HEK293 (cell line): ENCODE measurements around the gene LRRC4C.

ENCODE experiments used
- CTCF ChIA-PET: fragments of 350-600 bp; formaldehyde crosslinking; extraction: SDS; loops from one replicate; lab custom pipeline; 2021; ENCODE audit warnings: antibody characterized with exemption; lab: Yijun Ruan, JAX
- POLR2A ChIA-PET: fragments of 300-600 bp; formaldehyde crosslinking; extraction: SDS; loops from one replicate; lab custom pipeline; 2020; ENCODE audit warnings: antibody characterized with exemption, inconsistent platforms; lab: Yijun Ruan, JAX
- H3K27ac ChIP-seq: fragments of 200-500 bp; sonication (Bioruptor generic); 2 replicates; pipeline ENCODE4 v1.5.1; 2014; ENCODE audit warnings: low read depth, low read length, control low read depth, inconsistent platforms; ENCODE audit errors: extremely low read depth
- H3K36me3 ChIP-seq, 2 experiments: fragments of 200-500 bp in 1 of 2; sonication (Bioruptor generic) in 1 of 2; 1 replicate in 1 of 2; 2 replicates in 1 of 2; pipeline ENCODE4 v1.5.1; 2014 to 2017; ENCODE audit warnings: inconsistent platforms in 2 of 2, low read length in 2 of 2; ENCODE audit not compliant: control insufficient read depth in 2 of 2, insufficient read depth in 1 of 2
- H3K4me1 ChIP-seq: fragments of 200-500 bp; sonication (Bioruptor generic); 2 replicates; pipeline ENCODE4 v1.5.1; 2014; ENCODE audit warnings: mild to moderate bottlenecking, low read length, inconsistent platforms; ENCODE audit not compliant: control insufficient read depth, insufficient read depth
- H3K4me3 ChIP-seq: 2 replicates; pipeline ENCODE4 v1.5.1; 2011; ENCODE audit warnings: low read depth, mild to moderate bottlenecking, control low read depth, low read length, moderate library complexity
- H3K9me3 ChIP-seq: fragments of 200-500 bp; sonication (Bioruptor generic); 2 replicates; pipeline ENCODE4 v1.5.1; 2014; ENCODE audit warnings: low read depth, low read length, inconsistent platforms; ENCODE audit not compliant: control insufficient read depth, insufficient read depth
- BCL11A ChIP-seq: fragments of 450-650 bp; formaldehyde crosslinking; IDR thresholded peaks from 2 replicates; pipeline ENCODE4 v1.5.1; 2016; ENCODE audit warnings: low read depth, missing biosample characterization, missing genetic modification characterization
- HOXC10 ChIP-seq: sonication (generic); formaldehyde crosslinking; IDR thresholded peaks from 2 replicates; pipeline ENCODE4 v1.8.1; 2023; ENCODE audit warnings: mild to moderate bottlenecking, missing genetic modification reagents
- SCRT1 ChIP-seq: fragments of 450-650 bp; formaldehyde crosslinking; IDR thresholded peaks from 2 replicates; pipeline ENCODE4 v1.5.1; 2016; ENCODE audit warnings: missing biosample characterization, missing genetic modification characterization, borderline replicate concordance
- TRIM28 ChIP-seq: IDR thresholded peaks from 2 replicates; pipeline ENCODE4 v1.6.1; 2011; ENCODE audit warnings: low read length, control low read depth, borderline replicate concordance
- ZBTB17 ChIP-seq: fragments of 450-650 bp; formaldehyde crosslinking; IDR thresholded peaks from 2 replicates; pipeline ENCODE4 v1.5.1; 2016; ENCODE audit warnings: missing biosample characterization, missing genetic modification characterization
- ZNF10 ChIP-seq: fragments of 450-650 bp; formaldehyde crosslinking; IDR thresholded peaks from 2 replicates; pipeline ENCODE4 v1.5.1; 2017; ENCODE audit warnings: missing biosample characterization, missing genetic modification characterization
- ZNF138 ChIP-seq: fragments of 450-650 bp; formaldehyde crosslinking; IDR thresholded peaks from 2 replicates; pipeline ENCODE4 v1.5.1; 2016; ENCODE audit warnings: missing biosample characterization, missing genetic modification characterization, borderline replicate concordance
- ZNF146 ChIP-seq: fragments of 450-650 bp; formaldehyde crosslinking; IDR thresholded peaks from 2 replicates; pipeline ENCODE4 v1.5.1; 2016; ENCODE audit warnings: missing biosample characterization, missing genetic modification characterization
- ZNF184 ChIP-seq: fragments of 450-650 bp; IDR thresholded peaks from 2 replicates; pipeline ENCODE4 v1.5.1; 2018; ENCODE audit warnings: missing biosample characterization, mild to moderate bottlenecking, missing genetic modification characterization
- ZNF24 ChIP-seq: fragments of 450-650 bp; formaldehyde crosslinking; IDR thresholded peaks from 2 replicates; pipeline ENCODE4 v1.5.1; 2016; ENCODE audit warnings: missing biosample characterization, missing genetic modification characterization
- ZNF266 ChIP-seq: fragments of 450-650 bp; formaldehyde crosslinking; IDR thresholded peaks from 2 replicates; pipeline ENCODE4 v1.5.1; 2016; ENCODE audit warnings: missing biosample characterization, missing genetic modification characterization, low read depth
- ZNF280C ChIP-seq: fragments of 450-650 bp; formaldehyde crosslinking; IDR thresholded peaks from 2 replicates; pipeline ENCODE4 v1.5.1; 2016; ENCODE audit warnings: missing biosample characterization, missing genetic modification characterization
- ZNF302 ChIP-seq: fragments of 450-650 bp; formaldehyde crosslinking; IDR thresholded peaks from 2 replicates; pipeline ENCODE4 v1.5.1; 2016; ENCODE audit warnings: missing biosample characterization, missing genetic modification characterization, low read depth
- ZNF426 ChIP-seq: fragments of 450-650 bp; formaldehyde crosslinking; IDR thresholded peaks from 2 replicates; pipeline ENCODE4 v1.5.1; 2017; ENCODE audit warnings: missing biosample characterization, missing genetic modification characterization, mild to moderate bottlenecking, inconsistent platforms, moderate library complexity
- ZNF488 ChIP-seq: fragments of 450-650 bp; formaldehyde crosslinking; IDR thresholded peaks from 2 replicates; pipeline ENCODE4 v1.5.1; 2016; ENCODE audit warnings: missing biosample characterization, missing genetic modification characterization
- ZNF514 ChIP-seq: fragments of 450-650 bp; formaldehyde crosslinking; IDR thresholded peaks from 2 replicates; pipeline ENCODE4 v1.5.1; 2016; ENCODE audit warnings: missing biosample characterization, missing genetic modification characterization
- ZNF529 ChIP-seq: fragments of 450-650 bp; formaldehyde crosslinking; IDR thresholded peaks from 2 replicates; pipeline ENCODE4 v1.5.1; 2017; ENCODE audit warnings: missing genetic modification characterization, missing biosample characterization; ENCODE audit not compliant: insufficient replicate concordance
- ZNF596 ChIP-seq: fragments of 450-650 bp; IDR thresholded peaks from 2 replicates; pipeline ENCODE4 v1.5.0; 2018; ENCODE audit warnings: missing biosample characterization, mild to moderate bottlenecking, missing genetic modification characterization, moderate library complexity
- ZNF660 ChIP-seq: fragments of 450-650 bp; IDR thresholded peaks from 2 replicates; pipeline ENCODE4 v1.5.1; 2018; ENCODE audit warnings: missing biosample characterization, mild to moderate bottlenecking, missing genetic modification characterization
- ZNF664 ChIP-seq: fragments of 450-650 bp; formaldehyde crosslinking; IDR thresholded peaks from 2 replicates; pipeline ENCODE4 v1.5.1; 2016; ENCODE audit warnings: missing biosample characterization, missing genetic modification characterization
- ZNF677 ChIP-seq: fragments of 450-650 bp; IDR thresholded peaks from 2 replicates; pipeline ENCODE4 v1.5.0; 2018; ENCODE audit warnings: missing biosample characterization, mild to moderate bottlenecking, missing genetic modification characterization, moderate library complexity
- ZNF777 ChIP-seq: fragments of 450-650 bp; formaldehyde crosslinking; IDR thresholded peaks from 2 replicates; pipeline ENCODE4 v1.5.1; 2017; ENCODE audit warnings: missing biosample characterization, missing genetic modification characterization, borderline replicate concordance
- ZSCAN16 ChIP-seq: fragments of 450-650 bp; formaldehyde crosslinking; IDR thresholded peaks from 2 replicates; pipeline ENCODE4 v1.5.1; 2016; ENCODE audit warnings: missing biosample characterization, missing genetic modification characterization
- ZXDB ChIP-seq: fragments of 450-650 bp; formaldehyde crosslinking; IDR thresholded peaks from 2 replicates; pipeline ENCODE4 v1.5.1; 2016; ENCODE audit warnings: missing biosample characterization, missing genetic modification characterization

The LRRC4C gene

GRCh38 chr11:40746282-40746681, 713.2 kb downstream of the LRRC4C start:
- ChIA-PET POLR2A (no interaction called here), CTCF (no interaction called here)
- no peak overlapping the region for H3K27ac ChIP-seq
- H3K4me3 ChIP-seq, result no peak overlapping the region
- H3K4me1 ChIP-seq, result no peaks in the 10 kb centered on the region
- no peaks in the 10 kb centered on the region for H3K9me3 ChIP-seq
- H3K36me3 ChIP-seq, result no peaks in the 10 kb centered on the region
- TF ChIP-seq ZNF664 (tag by site-specific recombination) (no peak), BCL11A (tag by site-specific recombination) (no peak), ZNF138 (tag by site-specific recombination) (no peak), ZBTB17 (no peak)

- no peaks in the 10 kb centered on the region for H3K9me3 ChIP-seq
- ChIA-PET CTCF (no interaction called here), POLR2A (no interaction called here)
- H3K4me1 ChIP-seq, result no peaks in the 10 kb centered on the region
- no peak overlapping the region for H3K27ac ChIP-seq
- TF ChIP-seq ZNF146 (tag by site-specific recombination) (no peak), SCRT1 (tag by site-specific recombination) (no peak), ZNF529 (tag by site-specific recombination) (no peak), ZNF514 (tag by site-specific recombination) (no peak), ZSCAN16 (no peak), ZNF426 (tag by site-specific recombination) (no peak), ZNF596 (no peak)
- no peak overlapping the region for H3K4me3 ChIP-seq
- H3K36me3 ChIP-seq, result no peaks in the 10 kb centered on the region
Measured at GRCh38 chr11:40732132-40732531, 727.3 kb downstream of the LRRC4C start.

- H3K4me3 ChIP-seq, result no peak overlapping the region
- no peaks in the 10 kb centered on the region for H3K36me3 ChIP-seq
- H3K4me1 ChIP-seq, result no peaks in the 10 kb centered on the region
- POLR2A ChIA-PET, result no interaction called here
- H3K9me3 ChIP-seq, result no peaks in the 10 kb centered on the region
- no peak for TF ChIP-seq ZNF302 (tag by site-specific recombination)
- no peak for TF ChIP-seq ZNF660 (tag by site-specific recombination)
- no peak for TF ChIP-seq ZNF280C
- H3K27ac ChIP-seq, result no peak overlapping the region
- CTCF ChIA-PET, result interaction anchor here (0.6 to 0.7 kb wide), 2 partner anchors 28 to 33 kb away, joined by 3 to 4 read pairs; no protein-coding TSS in a partner anchor
Measured at GRCh38 chr11:40722179-40722795, 737.2 kb downstream of the LRRC4C start.

- Histone ChIP-seq H3K4me1 (no peaks in the 10 kb centered on the region), H3K36me3 (no peaks in the 10 kb centered on the region), H3K27ac (no peak overlapping the region), H3K4me3 (no peak overlapping the region), H3K9me3 (no peaks in the 10 kb centered on the region)
- POLR2A ChIA-PET, result no interaction called here
- TF ChIP-seq ZNF24, result no peak
- TF ChIP-seq ZNF677, result no peak
- TF ChIP-seq ZXDB, result no peak
- no peak for TF ChIP-seq TRIM28
- TF ChIP-seq ZNF488 (tag by site-specific recombination), result no peak
- TF ChIP-seq HOXC10 (CRISPR knock-in tag), result no peak
- no peak for TF ChIP-seq ZNF184 (tag by site-specific recombination)
- no peak for TF ChIP-seq ZNF266 (tag by site-specific recombination)
- no peak for TF ChIP-seq ZNF777 (tag by site-specific recombination)
- TF ChIP-seq ZNF10 (tag by site-specific recombination), result no peak
- CTCF ChIA-PET, result no interaction called here
Measured at GRCh38 chr11:40716344-40717130, 742.9 kb downstream of the LRRC4C start.
